BJ (cell line): ENCODE data around the gene METAP1D. TPM values are rescaled to one million over a fixed set of nuclear protein-coding genes. Genes with fewer than 3 reads are reported as not detected.
"Not testable (repeated sequence)": the region's sequence is repeated elsewhere in the genome, so short reads cannot be mapped to it uniquely, and the experiment has no call there.

Source experiments
- CTCF ChIA-PET: fragments of 350-600 bp; formaldehyde crosslinking; extraction: SDS; loops from one replicate; lab custom pipeline; 2021; ENCODE audit warnings: antibody characterized with exemption, inconsistent platforms; lab: Yijun Ruan, JAX
- POLR2A ChIA-PET: fragments of 300-600 bp; sonication (Branson Sonifier 250); formaldehyde crosslinking; extraction: SDS; loops from one replicate; lab custom pipeline; 2021; ENCODE audit warnings: antibody characterized with exemption; lab: Charles Lee
- DNase-seq: peaks from one replicate; pipeline ENCODE4 v3.0.0-alpha.2; 2011; ENCODE audit warnings: low read depth
- H3K27me3 ChIP-seq: 2 replicates; pipeline ENCODE4 v1.6.0; 2011; ENCODE audit warnings: low read length; ENCODE audit not compliant: control insufficient read depth, insufficient read depth
- H3K36me3 ChIP-seq: 2 replicates; pipeline ENCODE4 v1.5.1; 2011; ENCODE audit warnings: low read length; ENCODE audit not compliant: control insufficient read depth, insufficient read depth
- H3K4me3 ChIP-seq: 2 replicates; pipeline ENCODE4 v1.5.1; 2011; ENCODE audit warnings: low read depth, mild to moderate bottlenecking, control low read depth, low read length
- polyA plus RNA-seq: library from polyadenylated mRNA; depleted of rRNA; stranded (reverse); fragments of >200 nt; gene quantifications from 2 replicates; pipeline ENCODE4 v1.2.3, GENCODE V29; 2011
- TF ChIP-seq, protein P1 (sequence below): IDR thresholded peaks from 2 replicates; pipeline ENCODE4 v1.5.1; 2011; ENCODE audit warnings: low read depth, mild to moderate bottlenecking, control low read depth, inconsistent platforms, low read length, moderate library complexity; ENCODE audit not compliant: insufficient read depth

METAP1D gene
- polyA plus RNA-seq, 1 experiment = 4.8 TPM

DNA sequence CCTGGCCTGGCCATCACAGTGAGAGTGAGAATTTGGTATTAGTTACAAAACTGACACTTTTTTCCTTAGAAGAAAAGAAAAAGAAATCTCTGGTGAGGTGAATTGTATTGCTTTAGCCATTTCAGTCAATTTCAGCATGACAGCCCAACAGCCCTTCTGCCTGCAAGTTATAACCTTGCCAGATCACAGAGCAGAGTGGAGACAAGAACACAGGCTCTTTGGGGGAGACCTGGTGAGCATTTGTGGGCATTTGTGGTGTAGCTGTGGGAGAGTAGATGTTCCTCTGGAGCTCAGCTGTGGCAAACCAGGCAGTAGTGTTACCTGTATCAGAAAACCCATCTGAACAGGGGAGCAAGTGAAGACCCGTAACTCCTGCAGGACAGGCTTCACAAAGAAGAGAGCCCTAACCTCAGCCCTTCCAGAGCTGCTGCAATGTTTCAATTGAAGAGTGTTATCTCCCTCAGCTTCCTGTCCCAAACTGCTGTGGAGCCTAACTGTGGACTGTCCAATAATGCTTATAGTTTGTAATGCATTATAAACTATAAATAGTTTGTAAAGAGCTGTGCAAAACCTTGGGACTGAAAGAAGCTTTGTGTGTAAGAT is 62.8 kb downstream of the METAP1D start:
- Histone ChIP-seq H3K4me3 (no peak overlapping the region), H3K36me3 (no peaks in the 10 kb centered on the region), H3K27me3 (no peaks in the 10 kb centered on the region)
- TF ChIP-seq, protein P1, sequence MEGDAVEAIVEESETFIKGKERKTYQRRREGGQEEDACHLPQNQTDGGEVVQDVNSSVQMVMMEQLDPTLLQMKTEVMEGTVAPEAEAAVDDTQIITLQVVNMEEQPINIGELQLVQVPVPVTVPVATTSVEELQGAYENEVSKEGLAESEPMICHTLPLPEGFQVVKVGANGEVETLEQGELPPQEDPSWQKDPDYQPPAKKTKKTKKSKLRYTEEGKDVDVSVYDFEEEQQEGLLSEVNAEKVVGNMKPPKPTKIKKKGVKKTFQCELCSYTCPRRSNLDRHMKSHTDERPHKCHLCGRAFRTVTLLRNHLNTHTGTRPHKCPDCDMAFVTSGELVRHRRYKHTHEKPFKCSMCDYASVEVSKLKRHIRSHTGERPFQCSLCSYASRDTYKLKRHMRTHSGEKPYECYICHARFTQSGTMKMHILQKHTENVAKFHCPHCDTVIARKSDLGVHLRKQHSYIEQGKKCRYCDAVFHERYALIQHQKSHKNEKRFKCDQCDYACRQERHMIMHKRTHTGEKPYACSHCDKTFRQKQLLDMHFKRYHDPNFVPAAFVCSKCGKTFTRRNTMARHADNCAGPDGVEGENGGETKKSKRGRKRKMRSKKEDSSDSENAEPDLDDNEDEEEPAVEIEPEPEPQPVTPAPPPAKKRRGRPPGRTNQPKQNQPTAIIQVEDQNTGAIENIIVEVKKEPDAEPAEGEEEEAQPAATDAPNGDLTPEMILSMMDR = no peak
- CTCF ChIA-PET = interaction anchor here (1.5 kb wide), 1 partner anchor 10 kb away, joined by 5 read pairs; no protein-coding TSS in a partner anchor
- POLR2A ChIA-PET = no interaction called here
- no peak for DNase-seq

DNA sequence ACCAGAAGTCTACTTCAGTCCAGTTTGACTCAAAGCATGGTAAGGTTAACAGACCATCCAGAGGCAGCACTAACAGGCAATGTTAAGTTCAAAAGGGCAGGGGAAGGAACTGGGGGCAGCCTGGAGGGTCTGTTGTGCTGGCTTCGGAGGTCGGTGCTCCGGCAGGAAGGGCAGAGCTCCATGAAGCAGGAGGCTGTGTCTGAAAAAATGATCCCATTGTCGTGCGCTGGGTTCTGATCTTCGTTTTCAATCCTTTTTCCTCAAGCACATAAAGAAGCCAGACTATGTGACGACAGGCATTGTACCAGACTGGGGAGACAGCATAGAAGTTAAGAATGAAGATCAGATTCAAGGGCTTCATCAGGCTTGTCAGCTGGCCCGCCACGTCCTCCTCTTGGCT is 63.7 kb downstream of the METAP1D start:
- CTCF ChIA-PET = interaction anchor here (1.5 kb wide), 1 partner anchor 11 kb away, joined by 5 read pairs; no protein-coding TSS in a partner anchor
- H3K4me3 ChIP-seq = no peak overlapping the region
- DNase-seq = no peak
- no peaks in the 10 kb centered on the region for H3K27me3 ChIP-seq
- no peaks in the 10 kb centered on the region for H3K36me3 ChIP-seq
- TF ChIP-seq, protein P1 = no peak
- POLR2A ChIA-PET = no interaction called here

DNA sequence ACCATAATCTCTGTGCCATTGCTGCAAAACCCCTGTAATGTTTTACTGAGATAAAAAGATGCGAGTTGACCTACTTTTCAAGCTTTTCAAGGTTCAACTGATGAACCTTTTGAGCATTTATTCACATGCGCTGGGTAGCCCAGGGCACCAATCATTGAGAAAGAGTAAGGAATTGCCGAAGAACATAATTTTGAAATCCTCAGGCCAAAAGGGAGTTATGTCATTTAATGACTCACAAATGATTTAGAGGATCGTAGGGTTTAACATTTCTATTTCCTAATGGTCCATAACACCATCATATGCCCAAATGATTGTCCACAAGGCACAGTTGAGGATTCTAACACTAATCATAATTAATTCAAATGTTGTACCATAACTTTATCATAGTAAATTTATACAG is 65.4 kb downstream of the METAP1D start:
- no peaks in the 10 kb centered on the region for H3K36me3 ChIP-seq
- TF ChIP-seq, protein P1 = no peak
- no peak overlapping the region for H3K4me3 ChIP-seq
- CTCF ChIA-PET = no interaction called here
- no peaks in the 10 kb centered on the region for H3K27me3 ChIP-seq
- POLR2A ChIA-PET = no interaction called here
- no peak for DNase-seq

DNA sequence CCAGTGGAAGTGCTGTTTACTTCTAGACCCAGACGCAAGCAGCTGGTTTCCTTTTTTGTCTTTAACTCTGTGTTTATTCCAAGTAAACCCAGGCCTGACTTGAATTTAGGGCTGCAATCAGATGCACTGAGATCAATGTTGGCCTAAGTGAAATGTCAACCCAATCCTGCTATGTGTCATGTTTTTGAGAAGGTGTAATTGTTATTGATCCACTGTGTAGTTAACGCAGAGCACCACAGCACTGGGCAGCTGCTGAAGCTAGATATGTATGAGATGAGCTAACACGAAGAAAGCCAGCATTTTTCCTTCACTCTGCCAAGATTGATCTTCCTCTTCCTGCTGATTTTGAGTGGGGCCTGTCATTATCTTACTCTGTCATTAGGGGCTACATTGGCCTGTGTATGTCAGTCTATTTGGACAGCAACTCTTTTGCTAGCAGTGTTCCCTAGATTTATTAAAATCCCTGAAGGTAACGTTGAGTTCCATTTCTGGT is 66.7 kb downstream of the METAP1D start:
- CTCF ChIA-PET = no interaction called here
- no peak for DNase-seq
- POLR2A ChIA-PET = no interaction called here

DNA sequence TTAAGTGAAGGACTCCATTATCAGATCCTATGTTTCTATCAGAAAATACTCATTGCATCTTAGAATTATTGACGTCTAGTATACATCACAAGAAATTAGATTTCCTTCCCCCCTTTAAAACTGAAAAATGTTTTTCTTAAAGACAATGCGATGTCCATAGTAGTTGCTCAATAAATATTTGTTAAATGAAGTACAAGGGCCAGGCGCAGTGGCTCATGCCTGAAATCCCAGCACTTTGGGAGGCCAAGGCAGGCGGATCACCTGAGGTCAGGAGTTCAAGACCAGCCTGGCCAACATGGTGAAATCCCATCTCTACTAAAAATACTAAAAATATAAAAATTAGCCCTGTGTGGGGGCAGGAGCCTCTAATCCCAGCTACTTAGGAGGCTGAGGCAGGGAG is 68.2 kb downstream of the METAP1D start:
- DNase-seq, H3K4me3 ChIP-seq, POLR2A ChIA-PET, H3K27me3 ChIP-seq, H3K36me3 ChIP-seq: not testable (repeated sequence)
- CTCF ChIA-PET = interaction anchor here (0.8 to 1.4 kb wide), 2 partner anchors 10 to 15 kb away, joined by 3 to 4 read pairs; no protein-coding TSS in a partner anchor

More for the DNA sequence above, 66.7 kb downstream of the METAP1D start:
- TF ChIP-seq, protein P1 = no peak
- no peak overlapping the region for H3K4me3 ChIP-seq
- no peaks in the 10 kb centered on the region for H3K27me3 ChIP-seq
- H3K36me3 ChIP-seq = no peaks in the 10 kb centered on the region
